ENCODE data around the gene TNS3.

GRCh38 chr7:47302560-47302959, 279.4 kb downstream of the TNS3 start:
- no peak for TF ChIP-seq EZH2 (IDR thresholded peaks at IDR 0.05)
- no peak for TF ChIP-seq POLR2AphosphoS5 (IDR thresholded peaks at IDR 0.05; ENCODE audit: borderline replicate concordance, low read depth, low read length)
- no peak for TF ChIP-seq FOXP2 (optimal IDR thresholded peaks at IDR 0.05; ENCODE audit: control extremely low read depth, extremely low read length, insufficient read depth)
